ENCODE results near the gene INSR. TPM values are rescaled to one million over a fixed set of nuclear protein-coding genes. Genes with fewer than 3 reads are reported as not detected.

The INSR gene
- total RNA-seq, 1 experiment from 2014 or later: 35.9 TPM

- no peak overlapping the region for H3K27ac Mint-ChIP-seq
- TF ChIP-seq USF1 (CRISPR knock-in tag; IDR thresholded peaks at IDR 0.05): no peak
- TF ChIP-seq ZBTB21 (CRISPR knock-in tag; IDR thresholded peaks at IDR 0.05; ENCODE audit: borderline replicate concordance): no peak
- no peak for TF ChIP-seq RELA (CRISPR knock-in tag; IDR thresholded peaks at IDR 0.05; ENCODE audit: borderline replicate concordance)
- TF ChIP-seq ETV6 (CRISPR knock-in tag; IDR thresholded peaks at IDR 0.05): no peak
- TF ChIP-seq SP1 (CRISPR knock-in tag; conservative IDR thresholded peaks at IDR 0.05): no peak
- TF ChIP-seq ATF1 (CRISPR knock-in tag; IDR thresholded peaks at IDR 0.05): no peak
- TF ChIP-seq AFF4 (CRISPR knock-in tag; IDR thresholded peaks at IDR 0.05; ENCODE audit: borderline replicate concordance): no peak
- peak; percentile 50; the same call in 1 of the 2 replicates for TF ChIP-seq GTF2I (CRISPR knock-in tag; conservative IDR thresholded peaks at IDR 0.05)
- TF ChIP-seq ZNF263 (CRISPR knock-in tag; IDR thresholded peaks at IDR 0.05; ENCODE audit: low read depth): no peak
- no peaks in the 10 kb centered on the region for H3K4me1 Mint-ChIP-seq
- H3K27me3 Mint-ChIP-seq (ENCODE audit: low read depth): peaks cover 26% of the 10 kb centered on the region
- ChIA-PET CTCF (no interaction called here), POLR2A (no interaction called here)
- DNase-seq (ENCODE audit: low spot score) (no peak), ATAC-seq (no peak)
- no peak overlapping the region for H3K4me3 Mint-ChIP-seq
- H3K36me3 Mint-ChIP-seq: peaks cover 93% of the 10 kb centered on the region
- peaks cover 75% of the 10 kb centered on the region for H3K9me3 Mint-ChIP-seq
Observed at GRCh38 chr19:7083076-7083956, 210.9 kb downstream of the INSR start.

- Mint-ChIP-seq H3K9me3 (peaks cover 58% of the 10 kb centered on the region), H3K36me3 (peaks cover 83% of the 10 kb centered on the region), H3K27me3 (ENCODE audit: low read depth) (peaks cover 9% of the 10 kb centered on the region), H3K27ac (no peak overlapping the region), H3K4me3 (no peak overlapping the region), H3K4me1 (no peaks in the 10 kb centered on the region)
- TF ChIP-seq IRF2 (CRISPR knock-in tag; IDR thresholded peaks at IDR 0.05; ENCODE audit: borderline replicate concordance, low read depth) (no peak), NFATC4 (CRISPR knock-in tag; IDR thresholded peaks at IDR 0.05) (no peak), ZNF317 (CRISPR knock-in tag; IDR thresholded peaks at IDR 0.05; ENCODE audit: borderline replicate concordance, low read depth) (peak; percentile 84)
- no peak for ATAC-seq
- no peak for DNase-seq (ENCODE audit: low spot score)
- POLR2A ChIA-PET: no interaction called here
- CTCF ChIA-PET: no interaction called here
Observed at GRCh38 chr19:7078008-7078407, 216.2 kb downstream of the INSR start.

GRCh38 chr19:7076151-7076550 lies 218.1 kb downstream of the INSR start:
- ChIA-PET POLR2A (no interaction called here), CTCF (no interaction called here)
- H3K27me3 Mint-ChIP-seq (ENCODE audit: low read depth): no peaks in the 10 kb centered on the region
- H3K4me3 Mint-ChIP-seq: no peak overlapping the region
- ATAC-seq (no peak), DNase-seq (ENCODE audit: low spot score) (no peak)
- no peak overlapping the region for H3K27ac Mint-ChIP-seq
- H3K9me3 Mint-ChIP-seq: peaks cover 41% of the 10 kb centered on the region
- H3K36me3 Mint-ChIP-seq: peaks cover 75% of the 10 kb centered on the region
- H3K4me1 Mint-ChIP-seq: no peaks in the 10 kb centered on the region
- TF ChIP-seq CREM (CRISPR knock-in tag; IDR thresholded peaks at IDR 0.05): no peak
- TF ChIP-seq JUN (CRISPR knock-in tag; IDR thresholded peaks at IDR 0.05): no peak
- no peak for TF ChIP-seq TP53 (CRISPR knock-in tag; IDR thresholded peaks at IDR 0.05)
- TF ChIP-seq MAX (CRISPR knock-in tag; IDR thresholded peaks at IDR 0.05): no peak
- TF ChIP-seq SP1 (CRISPR knock-in tag; conservative IDR thresholded peaks at IDR 0.05): no peak
- no peak for TF ChIP-seq ZSCAN18 (CRISPR knock-in tag; IDR thresholded peaks at IDR 0.05)
- no peak for TF ChIP-seq HMGXB4 (CRISPR knock-in tag; IDR thresholded peaks at IDR 0.05)
- no peak for TF ChIP-seq TCF7 (CRISPR knock-in tag; IDR thresholded peaks at IDR 0.05; ENCODE audit: low read depth)
- no peak for TF ChIP-seq ZNF138 (CRISPR knock-in tag; conservative IDR thresholded peaks at IDR 0.05)
- no peak for TF ChIP-seq ELF4 (CRISPR knock-in tag; IDR thresholded peaks at IDR 0.05; ENCODE audit: low read depth)
- TF ChIP-seq ATF6 (CRISPR knock-in tag; IDR thresholded peaks at IDR 0.05): no peak

Data from WTC11 (cell line).